KMS-11 (cell line): ENCODE results near the gene GTF2IRD1.
"Not testable (repeated sequence)": the region's sequence is repeated elsewhere in the genome, so short reads cannot be mapped to it uniquely, and the experiment has no call there.

Experiments used
- H2AFZ ChIP-seq: fragments of 200-600 bp; sonication (generic); 2 replicates; pipeline ENCODE4 v1.6.1; 2016; ENCODE audit warnings: antibody characterized with exemption, mixed run types, low read depth
- H3K27ac ChIP-seq: fragments of 200-600 bp; sonication (generic); 2 replicates; pipeline ENCODE4 v1.6.1; 2016; ENCODE audit warnings: mild to moderate bottlenecking, mixed run types
- H3K27me3 ChIP-seq: fragments of 200-600 bp; sonication (generic); 2 replicates; pipeline ENCODE4 v1.6.1; 2017; ENCODE audit warnings: mild to moderate bottlenecking, low read depth, mixed run types, moderate library complexity; ENCODE audit not compliant: insufficient read depth
- H3K36me3 ChIP-seq: fragments of 200-600 bp; sonication (generic); 2 replicates; pipeline ENCODE4 v1.6.1; 2017; ENCODE audit warnings: mild to moderate bottlenecking, mixed run types; ENCODE audit not compliant: insufficient read depth
- H3K4me1 ChIP-seq: fragments of 200-600 bp; sonication (generic); 2 replicates; pipeline ENCODE4 v1.6.1; 2016; ENCODE audit warnings: mild to moderate bottlenecking, low read depth, mixed run types; ENCODE audit not compliant: poor library complexity, severe bottlenecking
- H3K4me2 ChIP-seq: fragments of 200-600 bp; sonication (generic); 2 replicates; pipeline ENCODE4 v1.7.0; 2016; ENCODE audit warnings: mild to moderate bottlenecking, mixed run types
- H3K4me3 ChIP-seq: fragments of 200-600 bp; sonication (generic); IDR thresholded peaks from 2 replicates; pipeline ENCODE4 v1.6.1; 2017; ENCODE audit warnings: low read depth, low read length, mixed read lengths; ENCODE audit not compliant: insufficient read depth
- H3K79me2 ChIP-seq: fragments of 200-600 bp; sonication (generic); 2 replicates; pipeline ENCODE4 v1.6.1; 2016; ENCODE audit warnings: low read depth, mixed run types; ENCODE audit not compliant: insufficient read depth
- H3K9ac ChIP-seq: fragments of 200-600 bp; sonication (generic); 2 replicates; pipeline ENCODE4 v1.6.1; 2016; ENCODE audit warnings: mild to moderate bottlenecking, mixed run types
- H4K20me1 ChIP-seq: fragments of 200-600 bp; sonication (generic); 2 replicates; pipeline ENCODE4 v1.6.1; 2016; ENCODE audit warnings: mild to moderate bottlenecking, mixed run types; ENCODE audit not compliant: insufficient read depth
- CTCF ChIP-seq: fragments of 200-600 bp; sonication (generic); conservative IDR thresholded peaks from 2 replicates; pipeline ENCODE4 v1.6.1; 2017; ENCODE audit warnings: low read depth, mild to moderate bottlenecking, antibody characterized with exemption, low read length, moderate library complexity, mixed read lengths

Gene GTF2IRD1

GRCh38 chr7:74412056-74412455 is 41.6 kb upstream of the GTF2IRD1 start:
- Histone ChIP-seq H4K20me1 (no peaks in the 10 kb centered on the region), H3K4me2 (no peak overlapping the region), H3K79me2 (no peaks in the 10 kb centered on the region), H3K4me3 (no peak overlapping the region), H3K9ac (no peak overlapping the region), H3K27me3 (no peaks in the 10 kb centered on the region), H2AFZ (no peak overlapping the region), H3K27ac (no peak overlapping the region), H3K4me1 (no peaks in the 10 kb centered on the region), H3K36me3 (no peaks in the 10 kb centered on the region)
- TF ChIP-seq CTCF, result no peak

GRCh38 chr7:74412603-74413002 is 41.1 kb upstream of the GTF2IRD1 start:
- no peak for TF ChIP-seq CTCF

GRCh38 chr7:74414595-74415333 is 38.9 kb upstream of the GTF2IRD1 start:
- H3K27me3 ChIP-seq, H3K36me3 ChIP-seq, H2AFZ ChIP-seq, H3K4me1 ChIP-seq, H3K79me2 ChIP-seq, H3K4me3 ChIP-seq, H3K9ac ChIP-seq, H4K20me1 ChIP-seq, H3K27ac ChIP-seq, H3K4me2 ChIP-seq: not testable (repeated sequence)

More at GRCh38 chr7:74412603-74413002, 41.1 kb upstream of the GTF2IRD1 start:
- Histone ChIP-seq H3K9ac (no peak overlapping the region), H4K20me1 (no peaks in the 10 kb centered on the region), H3K36me3 (no peaks in the 10 kb centered on the region), H3K4me1 (no peaks in the 10 kb centered on the region), H3K27ac (no peak overlapping the region), H3K79me2 (no peaks in the 10 kb centered on the region), H2AFZ (no peak overlapping the region), H3K27me3 (no peaks in the 10 kb centered on the region), H3K4me3 (no peak overlapping the region), H3K4me2 (no peak overlapping the region)

- H3K9ac ChIP-seq, result no peak overlapping the region
- no peak overlapping the region for H3K4me3 ChIP-seq
- TF ChIP-seq CTCF, result peak; percentile 95
- no peak overlapping the region for H3K27ac ChIP-seq
- H2AFZ ChIP-seq, result peak overlapping the region; percentile 39; the same call in 1 of the 2 replicates
- no peaks in the 10 kb centered on the region for H3K4me1 ChIP-seq
- no peak overlapping the region for H3K4me2 ChIP-seq
- H4K20me1 ChIP-seq, result no peaks in the 10 kb centered on the region
- H3K36me3 ChIP-seq, result no peaks in the 10 kb centered on the region
- no peaks in the 10 kb centered on the region for H3K27me3 ChIP-seq
- H3K79me2 ChIP-seq, result no peaks in the 10 kb centered on the region
Observed at GRCh38 chr7:74417419-74417971, 36.2 kb upstream of the GTF2IRD1 start.

- H3K4me2 ChIP-seq, result no peak overlapping the region
- no peak for TF ChIP-seq CTCF
- no peaks in the 10 kb centered on the region for H4K20me1 ChIP-seq
- H3K9ac ChIP-seq, result no peak overlapping the region
- no peak overlapping the region for H3K4me3 ChIP-seq
- H3K36me3 ChIP-seq, result no peaks in the 10 kb centered on the region
- H3K4me1 ChIP-seq, result no peaks in the 10 kb centered on the region
- H3K27ac ChIP-seq, result no peak overlapping the region
- H2AFZ ChIP-seq, result 0 out of 2 replicates have a peak overlapping the region, but pooled peaks have one; percentile 39
- no peaks in the 10 kb centered on the region for H3K79me2 ChIP-seq
- no peaks in the 10 kb centered on the region for H3K27me3 ChIP-seq
Observed at GRCh38 chr7:74418076-74418475, 35.6 kb upstream of the GTF2IRD1 start.
